ENCODE data around the gene RANBP9.

Gene RANBP9

GRCh38 chr6:13676551-13677156 lies 35.0 kb downstream of the RANBP9 start:
- H3K56ac ChIP-seq (ENCODE audit: low read length): no peak overlapping the region
- H2BK15ac ChIP-seq (replicated peaks; ENCODE audit: low read depth): no peak overlapping the region
- no peak overlapping the region for H2BK120ac ChIP-seq (ENCODE audit: low read depth, low read length)
- H2AK5ac ChIP-seq (ENCODE audit: low read length): no peak overlapping the region
- H3K27me3 ChIP-seq (ENCODE audit: insufficient read depth, low read length, poor library complexity): no peaks in the 10 kb centered on the region
- DNase-seq: no peak
- no peaks in the 10 kb centered on the region for H3K4me1 ChIP-seq (ENCODE audit: control insufficient read depth, low read depth, low read length)
- no peak overlapping the region for H2BK5ac ChIP-seq (ENCODE audit: low read length)
- H3K79me2 ChIP-seq (ENCODE audit: control insufficient read depth, insufficient read depth, low read length): peaks cover 17% of the 10 kb centered on the region
- no peak overlapping the region for H4K8ac ChIP-seq (ENCODE audit: low read depth, low read length)
- H3K4ac ChIP-seq (ENCODE audit: low read depth, low read length): no peak overlapping the region
- peaks cover 7% of the 10 kb centered on the region for H3K79me1 ChIP-seq (ENCODE audit: low read length)
- no peak overlapping the region for H3K18ac ChIP-seq (ENCODE audit: low read length)
- no peak overlapping the region for H4K5ac ChIP-seq (ENCODE audit: low read length)
- H3K23ac ChIP-seq (ENCODE audit: low read length): no peak overlapping the region
- no peak overlapping the region for H3K9ac ChIP-seq (ENCODE audit: low read length)
- no peak overlapping the region for H3K27ac ChIP-seq (ENCODE audit: low read depth, low read length)
- no peak overlapping the region for H3K4me3 ChIP-seq (ENCODE audit: low read length)
- H3K36me3 ChIP-seq (ENCODE audit: control insufficient read depth, insufficient read depth, low read length): no peaks in the 10 kb centered on the region
- H3K4me2 ChIP-seq (ENCODE audit: low read length): no peak overlapping the region
- WGBS (ENCODE audit: extremely low coverage, insufficient coverage, low lambda C conversion rate): no CpG with 5 or more reads among the region's 3 CpGs

- no peak overlapping the region for H3K56ac ChIP-seq (ENCODE audit: low read length)
- H3K27ac ChIP-seq (ENCODE audit: low read depth, low read length): no peak overlapping the region
- H2BK5ac ChIP-seq (ENCODE audit: low read length): no peak overlapping the region
- H2BK120ac ChIP-seq (ENCODE audit: low read depth, low read length): no peak overlapping the region
- WGBS (ENCODE audit: extremely low coverage, insufficient coverage, low lambda C conversion rate): no CpG with 5 or more reads among the region's 2 CpGs
- no peak overlapping the region for H3K4me2 ChIP-seq (ENCODE audit: low read length)
- no peak overlapping the region for H3K9ac ChIP-seq (ENCODE audit: low read length)
- H3K23ac ChIP-seq (ENCODE audit: low read length): no peak overlapping the region
- H2BK15ac ChIP-seq (replicated peaks; ENCODE audit: low read depth): no peak overlapping the region
- no peak overlapping the region for H3K4me3 ChIP-seq (ENCODE audit: low read length)
- no peak overlapping the region for H2AK5ac ChIP-seq (ENCODE audit: low read length)
- no peaks in the 10 kb centered on the region for H3K36me3 ChIP-seq (ENCODE audit: control insufficient read depth, insufficient read depth, low read length)
- H3K27me3 ChIP-seq (ENCODE audit: insufficient read depth, low read length, poor library complexity): no peaks in the 10 kb centered on the region
- H3K79me1 ChIP-seq (ENCODE audit: low read length): peaks cover 7% of the 10 kb centered on the region
- no peak overlapping the region for H3K18ac ChIP-seq (ENCODE audit: low read length)
- H3K79me2 ChIP-seq (ENCODE audit: control insufficient read depth, insufficient read depth, low read length): peaks cover 22% of the 10 kb centered on the region
- H3K4ac ChIP-seq (ENCODE audit: low read depth, low read length): no peak overlapping the region
- H3K4me1 ChIP-seq (ENCODE audit: control insufficient read depth, low read depth, low read length): no peaks in the 10 kb centered on the region
- H4K8ac ChIP-seq (ENCODE audit: low read depth, low read length): no peak overlapping the region
- DNase-seq: peak; percentile 44
- no peak overlapping the region for H4K5ac ChIP-seq (ENCODE audit: low read length)
Measured at GRCh38 chr6:13674533-13675190, 37.0 kb downstream of the RANBP9 start.

- no CpG with 5 or more reads among the region's 3 CpGs for WGBS (ENCODE audit: extremely low coverage, insufficient coverage, low lambda C conversion rate)
- no peak overlapping the region for H3K4me2 ChIP-seq (ENCODE audit: low read length)
- DNase-seq: no peak
Measured at GRCh38 chr6:13673825-13674444, 37.7 kb downstream of the RANBP9 start.

GRCh38 chr6:13673368-13673767 lies 38.3 kb downstream of the RANBP9 start:
- Histone ChIP-seq H2AK5ac (ENCODE audit: low read length) (no peak overlapping the region), H3K4ac (ENCODE audit: low read depth, low read length) (no peak overlapping the region), H3K56ac (ENCODE audit: low read length) (no peak overlapping the region), H4K8ac (ENCODE audit: low read depth, low read length) (no peak overlapping the region), H4K5ac (ENCODE audit: low read length) (no peak overlapping the region), H3K9ac (ENCODE audit: low read length) (no peak overlapping the region), H3K23ac (ENCODE audit: low read length) (no peak overlapping the region), H3K4me2 (ENCODE audit: low read length) (no peak overlapping the region), H3K4me1 (ENCODE audit: control insufficient read depth, low read depth, low read length) (no peaks in the 10 kb centered on the region), H3K4me3 (ENCODE audit: low read length) (no peak overlapping the region), H2BK15ac (replicated peaks; ENCODE audit: low read depth) (no peak overlapping the region), H3K36me3 (ENCODE audit: control insufficient read depth, insufficient read depth, low read length) (no peaks in the 10 kb centered on the region), H3K27me3 (ENCODE audit: insufficient read depth, low read length, poor library complexity) (no peaks in the 10 kb centered on the region), H3K18ac (ENCODE audit: low read length) (no peak overlapping the region), H2BK5ac (ENCODE audit: low read length) (no peak overlapping the region), H2BK120ac (ENCODE audit: low read depth, low read length) (no peak overlapping the region), H3K79me1 (ENCODE audit: low read length) (peaks cover 8% of the 10 kb centered on the region), H3K79me2 (ENCODE audit: control insufficient read depth, insufficient read depth, low read length) (peaks cover 24% of the 10 kb centered on the region), H3K27ac (ENCODE audit: low read depth, low read length) (no peak overlapping the region)
- no peak for DNase-seq
- WGBS (ENCODE audit: extremely low coverage, insufficient coverage, low lambda C conversion rate): no CpG with 5 or more reads among the region's 1 CpG

More at GRCh38 chr6:13673825-13674444, 37.7 kb downstream of the RANBP9 start:
- Histone ChIP-seq H3K23ac (ENCODE audit: low read length) (no peak overlapping the region), H3K18ac (ENCODE audit: low read length) (no peak overlapping the region), H2BK120ac (ENCODE audit: low read depth, low read length) (no peak overlapping the region), H4K5ac (ENCODE audit: low read length) (no peak overlapping the region), H3K27ac (ENCODE audit: low read depth, low read length) (no peak overlapping the region), H3K36me3 (ENCODE audit: control insufficient read depth, insufficient read depth, low read length) (no peaks in the 10 kb centered on the region), H3K9ac (ENCODE audit: low read length) (no peak overlapping the region), H2AK5ac (ENCODE audit: low read length) (no peak overlapping the region), H3K56ac (ENCODE audit: low read length) (no peak overlapping the region), H2BK15ac (replicated peaks; ENCODE audit: low read depth) (no peak overlapping the region), H2BK5ac (ENCODE audit: low read length) (no peak overlapping the region), H3K4me1 (ENCODE audit: control insufficient read depth, low read depth, low read length) (no peaks in the 10 kb centered on the region), H3K79me1 (ENCODE audit: low read length) (peaks cover 8% of the 10 kb centered on the region), H3K4me3 (ENCODE audit: low read length) (no peak overlapping the region), H3K4ac (ENCODE audit: low read depth, low read length) (no peak overlapping the region), H3K79me2 (ENCODE audit: control insufficient read depth, insufficient read depth, low read length) (peaks cover 24% of the 10 kb centered on the region), H3K27me3 (ENCODE audit: insufficient read depth, low read length, poor library complexity) (no peaks in the 10 kb centered on the region), H4K8ac (ENCODE audit: low read depth, low read length) (no peak overlapping the region)

- H3K79me1 ChIP-seq (ENCODE audit: low read length): peaks cover 8% of the 10 kb centered on the region
- DNase-seq: no peak
- no peak overlapping the region for H3K4me3 ChIP-seq (ENCODE audit: low read length)
- no peak overlapping the region for H3K27ac ChIP-seq (ENCODE audit: low read depth, low read length)
- H2BK15ac ChIP-seq (replicated peaks; ENCODE audit: low read depth): no peak overlapping the region
- H2AK5ac ChIP-seq (ENCODE audit: low read length): no peak overlapping the region
- H2BK120ac ChIP-seq (ENCODE audit: low read depth, low read length): no peak overlapping the region
- no peaks in the 10 kb centered on the region for H3K4me1 ChIP-seq (ENCODE audit: control insufficient read depth, low read depth, low read length)
- no peak overlapping the region for H3K9ac ChIP-seq (ENCODE audit: low read length)
- H3K4ac ChIP-seq (ENCODE audit: low read depth, low read length): no peak overlapping the region
- peaks cover 24% of the 10 kb centered on the region for H3K79me2 ChIP-seq (ENCODE audit: control insufficient read depth, insufficient read depth, low read length)
- H2BK5ac ChIP-seq (ENCODE audit: low read length): no peak overlapping the region
- H3K56ac ChIP-seq (ENCODE audit: low read length): no peak overlapping the region
- no peaks in the 10 kb centered on the region for H3K27me3 ChIP-seq (ENCODE audit: insufficient read depth, low read length, poor library complexity)
- no peak overlapping the region for H4K8ac ChIP-seq (ENCODE audit: low read depth, low read length)
- no peak overlapping the region for H3K18ac ChIP-seq (ENCODE audit: low read length)
- no peak overlapping the region for H4K5ac ChIP-seq (ENCODE audit: low read length)
- no peaks in the 10 kb centered on the region for H3K36me3 ChIP-seq (ENCODE audit: control insufficient read depth, insufficient read depth, low read length)
- H3K4me2 ChIP-seq (ENCODE audit: low read length): no peak overlapping the region
- no peak overlapping the region for H3K23ac ChIP-seq (ENCODE audit: low read length)
Measured at GRCh38 chr6:13672904-13673303, 38.7 kb downstream of the RANBP9 start.

Data from mesendoderm (in vitro differentiated cells).